ENCODE measurements around the gene ZNF467. TPM values are rescaled to one million over a fixed set of nuclear protein-coding genes. Genes with fewer than 3 reads are reported as not detected.

Gene ZNF467
- total RNA-seq, 2 donors from 2014 or later: 9.9 to 13.2 TPM

DNA sequence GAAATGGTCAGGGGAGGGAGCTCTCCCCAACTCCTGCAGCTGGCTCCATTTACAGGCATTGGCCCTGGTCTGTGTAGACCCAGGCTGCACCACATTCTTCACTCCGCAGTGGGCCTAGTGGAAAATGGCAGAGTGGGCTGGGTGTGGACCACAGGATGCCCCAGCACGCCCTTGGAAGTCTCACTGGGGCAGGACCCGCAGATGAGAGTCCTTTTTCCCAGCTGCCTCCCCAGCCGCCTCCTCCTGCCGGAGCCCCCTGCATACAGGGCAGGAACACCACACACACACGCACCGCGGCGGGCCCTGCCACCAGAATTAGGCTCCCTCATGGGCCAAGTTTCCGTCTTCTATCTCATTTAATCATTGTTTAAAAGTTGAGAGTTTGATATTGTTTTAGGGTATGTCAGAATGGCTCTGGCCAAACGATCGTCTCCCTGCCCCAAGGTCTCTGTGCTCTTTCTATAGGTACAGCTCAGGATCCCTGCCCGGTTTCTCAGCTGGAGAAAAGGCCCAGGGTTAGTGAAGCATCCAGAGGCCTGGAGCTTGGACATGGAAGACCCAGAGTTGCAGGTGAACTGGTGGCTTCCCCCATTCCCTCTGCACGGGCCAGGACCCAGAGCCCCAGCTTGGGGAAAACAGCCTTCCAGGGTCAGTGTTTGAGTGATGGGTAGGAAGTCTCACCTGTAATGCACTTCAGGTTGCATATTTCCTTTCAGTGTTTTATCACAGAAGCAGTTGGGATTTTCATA is 42.0 kb downstream of the ZNF467 start:
- ATAC-seq: no peak
- 92 to 95% methylated on average over 8 to 14 of the region's 14 CpGs for WGBS, 2 donors
- Histone ChIP-seq H3K27ac (no peak overlapping the region), H3K27me3 (no peaks in the 10 kb centered on the region), H3K4me3 (no peak overlapping the region), H3K36me3 (replicated peaks in 1 of 2; ENCODE audit: insufficient read depth in 1 of 2, low read depth in 2 of 2) (peaks cover 0 to 6% of the 10 kb centered on the region in 2 donors), H3K9me3 (no peaks in the 10 kb centered on the region), H3K4me1 (no peaks in the 10 kb centered on the region)
- intact Hi-C loops (cut with DNase I): no loop called here
- TF ChIP-seq POLR2A (IDR thresholded peaks at IDR 0.05): no peak
- TF ChIP-seq, protein P1, sequence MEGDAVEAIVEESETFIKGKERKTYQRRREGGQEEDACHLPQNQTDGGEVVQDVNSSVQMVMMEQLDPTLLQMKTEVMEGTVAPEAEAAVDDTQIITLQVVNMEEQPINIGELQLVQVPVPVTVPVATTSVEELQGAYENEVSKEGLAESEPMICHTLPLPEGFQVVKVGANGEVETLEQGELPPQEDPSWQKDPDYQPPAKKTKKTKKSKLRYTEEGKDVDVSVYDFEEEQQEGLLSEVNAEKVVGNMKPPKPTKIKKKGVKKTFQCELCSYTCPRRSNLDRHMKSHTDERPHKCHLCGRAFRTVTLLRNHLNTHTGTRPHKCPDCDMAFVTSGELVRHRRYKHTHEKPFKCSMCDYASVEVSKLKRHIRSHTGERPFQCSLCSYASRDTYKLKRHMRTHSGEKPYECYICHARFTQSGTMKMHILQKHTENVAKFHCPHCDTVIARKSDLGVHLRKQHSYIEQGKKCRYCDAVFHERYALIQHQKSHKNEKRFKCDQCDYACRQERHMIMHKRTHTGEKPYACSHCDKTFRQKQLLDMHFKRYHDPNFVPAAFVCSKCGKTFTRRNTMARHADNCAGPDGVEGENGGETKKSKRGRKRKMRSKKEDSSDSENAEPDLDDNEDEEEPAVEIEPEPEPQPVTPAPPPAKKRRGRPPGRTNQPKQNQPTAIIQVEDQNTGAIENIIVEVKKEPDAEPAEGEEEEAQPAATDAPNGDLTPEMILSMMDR (IDR thresholded peaks at IDR 0.05): no peak
- peak in 1 of 4 donors; percentile 7 for DNase-seq

DNA sequence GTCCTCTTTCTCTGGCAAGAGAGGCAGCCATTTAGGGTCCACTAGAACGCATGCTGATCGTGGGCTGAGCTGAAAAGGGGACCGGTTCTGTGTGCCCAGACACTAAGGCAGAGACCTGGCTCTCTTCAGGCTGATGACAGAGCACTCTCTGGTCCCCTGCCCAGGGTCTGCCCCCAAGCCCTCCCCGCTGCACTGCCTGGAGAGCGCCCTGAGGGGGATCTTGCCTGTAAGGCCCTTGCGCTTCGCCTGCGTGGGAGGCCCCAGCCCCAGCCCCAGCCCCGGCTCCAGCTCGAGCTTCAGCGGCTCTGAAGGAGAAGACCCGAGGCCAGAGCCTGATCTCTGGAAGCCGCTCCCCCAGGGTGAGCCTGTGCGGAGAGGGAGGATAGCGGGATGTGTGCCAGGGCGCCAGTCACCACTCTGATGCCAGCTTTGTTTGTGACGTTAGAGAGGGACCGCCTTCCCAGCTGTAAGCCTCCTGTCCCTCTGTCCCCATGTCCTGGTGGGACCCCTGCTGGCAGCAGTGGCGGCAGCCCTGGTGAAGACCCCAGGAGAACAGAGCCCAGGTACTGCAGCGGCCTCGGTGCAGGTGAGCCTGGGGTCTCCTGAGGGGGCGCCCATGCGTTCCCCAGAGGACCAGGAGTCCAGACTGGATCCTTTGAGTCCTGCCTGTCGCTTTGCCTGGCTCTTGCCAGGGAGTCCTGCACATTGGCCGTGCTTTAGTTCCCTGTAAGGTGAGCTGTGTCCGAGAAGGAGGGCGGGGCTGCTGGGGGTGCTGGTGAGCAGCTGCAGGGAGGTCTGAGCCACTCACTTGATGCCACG is 43.2 kb downstream of the ZNF467 start:
- TF ChIP-seq, protein P1 (IDR thresholded peaks at IDR 0.05): no peak
- ATAC-seq: no peak
- DNase-seq: peak in 1 of 4 donors; percentile 10
- WGBS, 2 donors: 88% methylated on average over 10 to 26 of the region's 28 CpGs
- Histone ChIP-seq H3K4me1 (no peaks in the 10 kb centered on the region), H3K9me3 (no peaks in the 10 kb centered on the region), H3K36me3 (replicated peaks in 1 of 2; ENCODE audit: insufficient read depth in 1 of 2, low read depth in 2 of 2) (peaks cover 0 to 6% of the 10 kb centered on the region in 2 donors), H3K27me3 (no peaks in the 10 kb centered on the region), H3K27ac (no peak overlapping the region), H3K4me3 (no peak overlapping the region)
- intact Hi-C loops (cut with DNase I): no loop called here

DNA sequence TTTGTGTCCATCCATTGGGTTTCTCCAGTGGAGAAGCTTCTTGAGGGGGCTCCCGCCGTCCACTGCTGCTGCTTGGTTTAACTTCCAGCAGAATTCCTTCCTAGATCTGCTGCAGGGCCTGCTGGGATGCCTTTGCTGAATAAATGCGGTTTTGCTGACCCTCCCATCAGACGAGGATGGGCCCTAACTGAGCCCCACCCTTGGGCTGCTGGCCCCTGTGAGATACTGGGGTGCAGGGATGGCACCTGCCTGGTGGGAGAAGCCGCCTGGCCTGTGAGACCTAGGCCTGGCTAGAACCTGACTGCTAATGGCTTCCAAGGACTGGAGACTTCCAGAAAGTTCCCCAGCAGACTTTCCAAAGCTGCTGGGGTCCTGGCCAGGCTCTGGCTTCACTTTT is 43.8 kb downstream of the ZNF467 start:
- H3K4me3 ChIP-seq: no peak overlapping the region
- no peak for ATAC-seq
- H3K4me1 ChIP-seq: no peaks in the 10 kb centered on the region
- no peaks in the 10 kb centered on the region for H3K27me3 ChIP-seq
- H3K9me3 ChIP-seq: no peaks in the 10 kb centered on the region
- DNase-seq: no peak
- 70 to 93% methylated on average over 4 to 5 of the region's 5 CpGs for WGBS, 2 donors
- TF ChIP-seq POLR2A (IDR thresholded peaks at IDR 0.05): no peak
- TF ChIP-seq, protein P1 (IDR thresholded peaks at IDR 0.05): no peak
- H3K36me3 ChIP-seq (replicated peaks in 1 of 2; ENCODE audit: insufficient read depth in 1 of 2, low read depth in 2 of 2): peaks cover 0 to 6% of the 10 kb centered on the region in 2 donors
- intact Hi-C loops (cut with DNase I): no loop called here
- no peak overlapping the region for H3K27ac ChIP-seq

DNA sequence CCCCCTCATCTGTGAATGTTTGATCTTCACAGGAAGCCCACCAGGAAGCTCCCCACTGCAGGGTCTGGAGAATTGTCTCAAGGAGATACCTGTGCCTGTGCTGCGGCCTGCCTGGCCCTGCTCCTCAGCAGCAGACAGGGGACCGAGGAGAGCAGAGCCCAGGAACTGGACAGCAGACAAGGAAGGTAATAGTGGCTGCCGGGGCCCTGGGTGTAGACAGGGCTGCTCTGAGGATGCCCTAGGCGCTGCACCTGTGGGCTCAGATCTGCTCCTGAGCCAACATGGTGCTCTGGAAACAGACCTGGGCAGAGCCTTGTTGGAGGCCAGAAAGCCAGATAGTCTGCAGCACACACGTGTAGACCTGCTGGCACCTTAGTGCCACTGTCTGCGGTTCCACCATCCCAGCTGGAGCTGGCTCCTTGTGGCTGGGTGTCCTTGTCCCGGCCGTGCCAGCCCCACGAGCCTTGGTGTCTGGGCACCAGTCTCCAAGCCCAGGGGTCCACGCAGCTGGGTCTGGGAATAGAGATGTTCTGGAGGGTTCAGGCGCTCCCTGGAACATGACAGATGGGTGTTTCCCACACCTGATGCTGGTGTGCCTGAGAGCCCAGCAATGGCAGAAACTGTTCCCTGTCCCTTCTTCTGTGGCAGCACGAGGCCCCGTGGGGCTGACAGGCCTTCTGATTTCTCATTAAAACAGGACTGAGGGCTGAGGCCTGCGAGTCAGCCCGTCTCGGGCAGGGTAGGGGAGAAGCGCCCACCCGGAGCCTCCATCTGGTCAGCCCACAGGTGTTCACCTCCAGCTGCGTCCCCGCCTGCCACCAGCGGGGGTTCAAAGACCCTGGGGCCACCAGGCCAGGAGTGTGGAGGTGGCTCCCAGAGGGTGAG is 44.7 kb downstream of the ZNF467 start:
- Histone ChIP-seq H3K27ac (no peak overlapping the region), H3K27me3 (no peaks in the 10 kb centered on the region), H3K9me3 (no peaks in the 10 kb centered on the region), H3K36me3 (replicated peaks in 1 of 2; ENCODE audit: insufficient read depth in 1 of 2, low read depth in 2 of 2) (peaks cover 0 to 6% of the 10 kb centered on the region in 2 donors), H3K4me1 (no peaks in the 10 kb centered on the region), H3K4me3 (no peak overlapping the region)
- DNase-seq (no peak), ATAC-seq (no peak)
- intact Hi-C loops (cut with DNase I): no loop called here
- WGBS, 2 donors: 92 to 94% methylated on average over 11 to 20 of the region's 21 CpGs
- TF ChIP-seq POLR2A (IDR thresholded peaks at IDR 0.05): no peak
- TF ChIP-seq, protein P1 (IDR thresholded peaks at IDR 0.05): no peak

Data from body of pancreas (tissue), 4 donors.